Nephron (organoid): ENCODE data around the gene DHRSX.
"Not testable (repeated sequence)": the region's sequence is repeated elsewhere in the genome, so short reads cannot be mapped to it uniquely, and the experiment has no call there.

Source experiments
- H3K27ac Mint-ChIP-seq, 3 experiments: 2 replicates each; pipeline ENCODE4 v1.8.0; 2020; ENCODE audit warnings: mixed read lengths in 3 of 3, mild to moderate bottlenecking in 2 of 3, moderate library complexity in 1 of 3
- H3K27me3 Mint-ChIP-seq: 2 replicates; pipeline ENCODE4 v1.8.0; 2021; ENCODE audit warnings: low read depth, mild to moderate bottlenecking, moderate library complexity, mixed read lengths
- H3K36me3 Mint-ChIP-seq: 2 replicates; pipeline ENCODE4 v1.8.0; 2020; ENCODE audit warnings: low read depth, mixed read lengths
- H3K4me1 Mint-ChIP-seq: 2 replicates; pipeline ENCODE4 v1.8.0; 2020; ENCODE audit warnings: mixed read lengths
- H3K4me3 Mint-ChIP-seq, 3 experiments: 2 replicates each; pipeline ENCODE4 v1.8.0; 2020; ENCODE audit warnings: mild to moderate bottlenecking in 3 of 3, mixed read lengths in 3 of 3, moderate library complexity in 2 of 3
- H3K9me3 Mint-ChIP-seq: 2 replicates; pipeline ENCODE4 v1.8.0; 2020; ENCODE audit warnings: mixed read lengths
- CTCF ChIP-seq, 3 experiments: fragments of 200-600 bp; sonication (generic); IDR thresholded peaks; one replicate each; pipeline ENCODE4 v1.5.0; 2021; ENCODE audit warnings: antibody characterized with exemption in 3 of 3; ENCODE audit not compliant: unreplicated experiment in 3 of 3

DHRSX gene

DNA sequence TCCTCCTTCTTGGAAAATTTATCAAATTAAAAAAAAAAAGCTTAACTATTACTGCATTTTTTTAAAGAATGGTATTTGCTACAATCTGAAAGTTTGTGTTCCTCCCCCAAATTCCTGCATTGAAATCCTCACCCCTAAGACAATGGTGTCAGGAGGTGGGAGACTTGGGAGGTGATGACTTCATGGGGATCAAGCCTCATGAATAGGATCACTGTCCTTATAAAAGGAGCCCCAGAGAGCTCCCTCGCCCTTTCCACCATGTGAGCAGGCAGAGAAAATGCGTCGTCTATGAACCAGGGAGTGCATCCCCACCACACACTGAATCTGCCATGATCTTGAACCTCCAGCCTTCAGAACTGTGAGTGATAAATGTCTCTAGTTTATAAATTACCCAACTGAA, 38.0 kb downstream of the DHRSX start:
- H3K27me3 Mint-ChIP-seq: no peaks in the 10 kb centered on the region
- no peak for TF ChIP-seq CTCF (IDR thresholded peaks at IDR 0.05; ENCODE audit: unreplicated experiment in 3 of 3)
- H3K9me3 Mint-ChIP-seq: no peaks in the 10 kb centered on the region
- peak overlapping the region in 1 of 3 experiments; percentile 41 for H3K27ac Mint-ChIP-seq
- peaks cover 7% of the 10 kb centered on the region for H3K36me3 Mint-ChIP-seq
- H3K4me1 Mint-ChIP-seq: peaks cover 13% of the 10 kb centered on the region
- H3K4me3 Mint-ChIP-seq: no peak overlapping the region

GRCh38 chrX:2462074-2462473, 38.7 kb downstream of the DHRSX start:
- Mint-ChIP-seq H3K27me3 (no peaks in the 10 kb centered on the region), H3K9me3 (no peaks in the 10 kb centered on the region), H3K4me3 (no peak overlapping the region), H3K4me1 (peaks cover 13% of the 10 kb centered on the region), H3K27ac (peak overlapping the region in 1 of 3 experiments; percentile 65), H3K36me3 (peaks cover 9% of the 10 kb centered on the region)
- TF ChIP-seq CTCF (IDR thresholded peaks at IDR 0.05; ENCODE audit: unreplicated experiment in 3 of 3): no peak

DNA sequence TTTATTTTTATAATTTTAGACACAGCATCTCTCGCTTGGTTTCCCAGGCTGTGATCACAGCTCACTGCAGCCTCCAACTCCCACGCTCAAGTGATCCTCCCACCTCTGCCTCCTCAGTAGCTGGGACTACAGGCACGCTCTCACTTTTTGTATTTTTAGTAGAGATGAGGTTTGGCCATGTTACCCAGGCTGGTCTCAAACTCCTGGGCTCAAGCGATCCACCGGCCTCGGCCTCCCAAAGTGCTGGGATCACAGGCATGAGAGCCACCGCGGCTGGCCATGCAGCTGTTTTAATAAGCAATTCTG, 39.1 kb downstream of the DHRSX start:
- peak overlapping the region in 2 of 3 experiments; percentile 25 to 65 for H3K27ac Mint-ChIP-seq
- TF ChIP-seq CTCF (IDR thresholded peaks at IDR 0.05; ENCODE audit: unreplicated experiment in 3 of 3): no peak
- no peak overlapping the region for H3K4me3 Mint-ChIP-seq
- H3K4me1 Mint-ChIP-seq: peaks cover 13% of the 10 kb centered on the region
- no peaks in the 10 kb centered on the region for H3K9me3 Mint-ChIP-seq
- H3K27me3 Mint-ChIP-seq: no peaks in the 10 kb centered on the region
- H3K36me3 Mint-ChIP-seq: peaks cover 10% of the 10 kb centered on the region

DNA sequence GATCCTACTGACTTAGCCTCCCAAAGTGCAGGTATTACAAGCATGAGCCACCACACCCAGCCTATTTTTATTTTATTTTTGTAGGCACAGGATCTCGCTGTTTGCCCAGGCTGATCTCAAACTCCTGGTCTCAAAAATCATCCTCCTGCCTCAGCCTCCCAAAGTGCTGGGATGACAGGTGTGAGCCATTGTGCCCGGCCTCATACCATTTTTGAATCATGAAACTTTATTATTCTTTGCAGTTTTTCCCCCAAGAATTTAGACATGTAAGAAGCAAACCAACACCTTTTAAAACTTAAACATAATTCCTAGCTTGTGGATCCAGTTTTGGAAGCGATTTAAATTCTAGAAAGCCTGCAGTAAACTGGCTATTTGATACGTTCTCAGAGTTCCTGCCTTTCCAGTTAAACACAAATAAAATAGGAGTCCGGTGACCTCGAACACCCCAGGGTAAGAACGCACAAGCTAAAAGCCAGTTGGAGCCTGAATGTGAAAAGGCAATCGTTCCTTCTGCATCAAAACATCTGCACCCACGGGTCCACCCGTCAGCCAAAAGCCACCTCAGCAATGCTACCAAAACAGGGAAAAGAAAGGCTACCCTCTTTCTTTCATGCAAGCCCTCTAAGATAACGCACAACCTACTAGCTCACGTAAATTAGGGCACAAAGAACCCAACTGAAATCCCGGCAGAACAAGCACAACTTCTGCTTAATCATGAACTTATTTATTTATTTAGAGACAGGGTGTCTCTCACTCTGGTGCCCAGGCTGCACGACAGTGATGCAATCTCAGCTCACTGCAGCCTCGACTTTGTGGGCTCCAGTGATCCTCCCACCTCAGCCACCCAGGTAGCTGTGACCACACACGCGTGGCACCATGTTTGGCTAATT, 39.7 kb downstream of the DHRSX start:
- not testable (repeated sequence) for H3K27me3 Mint-ChIP-seq, H3K4me3 Mint-ChIP-seq, H3K27ac Mint-ChIP-seq, H3K9me3 Mint-ChIP-seq
- Mint-ChIP-seq H3K36me3 (peaks cover 12% of the 10 kb centered on the region), H3K4me1 (peaks cover 13% of the 10 kb centered on the region)

GRCh38 chrX:2460048-2460447, 40.7 kb downstream of the DHRSX start:
- not testable (repeated sequence) for H3K27ac Mint-ChIP-seq, H3K27me3 Mint-ChIP-seq, H3K9me3 Mint-ChIP-seq, H3K4me3 Mint-ChIP-seq
- peaks cover 12% of the 10 kb centered on the region for H3K36me3 Mint-ChIP-seq
- H3K4me1 Mint-ChIP-seq: peaks cover 13% of the 10 kb centered on the region

GRCh38 chrX:2458309-2458708, 42.5 kb downstream of the DHRSX start:
- Mint-ChIP-seq H3K27ac (no peak overlapping the region), H3K4me3 (no peak overlapping the region), H3K27me3 (no peaks in the 10 kb centered on the region), H3K9me3 (no peaks in the 10 kb centered on the region), H3K4me1 (peaks cover 9% of the 10 kb centered on the region), H3K36me3 (peaks cover 12% of the 10 kb centered on the region)
- TF ChIP-seq CTCF (IDR thresholded peaks at IDR 0.05; ENCODE audit: unreplicated experiment in 3 of 3): no peak
